HEK293 (cell line): Measurements from ENCODE around the gene HEMK1.

ENCODE experiments used
- CTCF ChIA-PET: fragments of 350-600 bp; formaldehyde crosslinking; extraction: SDS; loops from one replicate; lab custom pipeline; 2021; ENCODE audit warnings: antibody characterized with exemption; lab: Yijun Ruan, JAX
- POLR2A ChIA-PET: fragments of 300-600 bp; formaldehyde crosslinking; extraction: SDS; loops from one replicate; lab custom pipeline; 2020; ENCODE audit warnings: antibody characterized with exemption, inconsistent platforms; lab: Yijun Ruan, JAX
- H3K27ac ChIP-seq: fragments of 200-500 bp; sonication (Bioruptor generic); 2 replicates; pipeline ENCODE4 v1.5.1; 2014; ENCODE audit warnings: low read depth, low read length, control low read depth, inconsistent platforms; ENCODE audit errors: extremely low read depth
- H3K36me3 ChIP-seq, 2 experiments: fragments of 200-500 bp in 1 of 2; sonication (Bioruptor generic) in 1 of 2; 1 replicate in 1 of 2; 2 replicates in 1 of 2; pipeline ENCODE4 v1.5.1; 2014 to 2017; ENCODE audit warnings: inconsistent platforms in 2 of 2, low read length in 2 of 2; ENCODE audit not compliant: control insufficient read depth in 2 of 2, insufficient read depth in 1 of 2
- H3K4me1 ChIP-seq: fragments of 200-500 bp; sonication (Bioruptor generic); 2 replicates; pipeline ENCODE4 v1.5.1; 2014; ENCODE audit warnings: mild to moderate bottlenecking, low read length, inconsistent platforms; ENCODE audit not compliant: control insufficient read depth, insufficient read depth
- H3K4me3 ChIP-seq: 2 replicates; pipeline ENCODE4 v1.5.1; 2011; ENCODE audit warnings: low read depth, mild to moderate bottlenecking, control low read depth, low read length, moderate library complexity
- H3K9me3 ChIP-seq: fragments of 200-500 bp; sonication (Bioruptor generic); 2 replicates; pipeline ENCODE4 v1.5.1; 2014; ENCODE audit warnings: low read depth, low read length, inconsistent platforms; ENCODE audit not compliant: control insufficient read depth, insufficient read depth
- CTCF ChIP-seq: fragments of 450-650 bp; formaldehyde crosslinking; IDR thresholded peaks from 2 replicates; pipeline ENCODE4 v1.5.1; 2016; ENCODE audit warnings: missing biosample characterization, missing genetic modification characterization
- KLF16 ChIP-seq: fragments of 450-650 bp; formaldehyde crosslinking; IDR thresholded peaks from 2 replicates; pipeline ENCODE4 v1.5.1; 2017; ENCODE audit warnings: missing biosample characterization, missing genetic modification characterization
- PRDM10 ChIP-seq: fragments of 450-650 bp; formaldehyde crosslinking; IDR thresholded peaks from 2 replicates; pipeline ENCODE4 v1.5.1; 2016; ENCODE audit warnings: missing biosample characterization, missing genetic modification characterization
- SCRT2 ChIP-seq: fragments of 450-650 bp; formaldehyde crosslinking; IDR thresholded peaks from 2 replicates; pipeline ENCODE4 v1.5.1; 2016; ENCODE audit warnings: missing biosample characterization, missing genetic modification characterization
- SP2 ChIP-seq: fragments of 450-650 bp; formaldehyde crosslinking; IDR thresholded peaks from 2 replicates; pipeline ENCODE4 v1.5.1; 2016; ENCODE audit warnings: missing biosample characterization, missing genetic modification characterization
- SP7 ChIP-seq: fragments of 450-650 bp; formaldehyde crosslinking; IDR thresholded peaks from 2 replicates; pipeline ENCODE4 v1.5.1; 2016; ENCODE audit warnings: missing biosample characterization, missing genetic modification characterization
- ZBTB17 ChIP-seq: fragments of 450-650 bp; formaldehyde crosslinking; IDR thresholded peaks from 2 replicates; pipeline ENCODE4 v1.5.1; 2016; ENCODE audit warnings: missing biosample characterization, missing genetic modification characterization
- ZFP69B ChIP-seq: fragments of 450-650 bp; formaldehyde crosslinking; IDR thresholded peaks from 2 replicates; pipeline ENCODE4 v1.5.1; 2016; ENCODE audit warnings: missing biosample characterization, missing genetic modification characterization
- ZNF132 ChIP-seq: fragments of 450-650 bp; formaldehyde crosslinking; IDR thresholded peaks from 2 replicates; pipeline ENCODE4 v1.5.1; 2017; ENCODE audit warnings: missing biosample characterization, missing genetic modification characterization, borderline replicate concordance
- ZNF37A ChIP-seq: fragments of 450-650 bp; IDR thresholded peaks from 2 replicates; pipeline ENCODE4 v1.5.1; 2018; ENCODE audit warnings: missing biosample characterization, missing genetic modification characterization
- ZNF626 ChIP-seq: fragments of 450-650 bp; sonication (Bioruptor Pico); formaldehyde crosslinking; IDR thresholded peaks from 2 replicates; pipeline ENCODE4 v1.5.1; 2018; ENCODE audit warnings: missing biosample characterization, missing genetic modification characterization, inconsistent platforms
- ZNF785 ChIP-seq: fragments of 450-650 bp; formaldehyde crosslinking; IDR thresholded peaks from 2 replicates; pipeline ENCODE4 v1.5.1; 2016; ENCODE audit warnings: missing biosample characterization, missing genetic modification characterization

The HEMK1 gene

GRCh38 chr3:50617911-50618481 lies 48.7 kb downstream of the HEMK1 start:
- 0 out of 2 replicates have a peak, but pooled peaks cover 2% of the 10 kb centered on the region for H3K4me1 ChIP-seq
- peaks cover 0 to 22% of the 10 kb centered on the region in 2 experiments; a peak in 1 of 3 replicates for H3K36me3 ChIP-seq
- H3K4me3 ChIP-seq, result peak overlapping the region; percentile 78
- CTCF ChIA-PET, result interaction anchor here (1.1 to 3.8 kb wide), 4 partner anchors 9 to 46 kb away, joined by 3 to 61 read pairs (median 6); no protein-coding TSS in a partner anchor
- H3K9me3 ChIP-seq, result no peaks in the 10 kb centered on the region
- TF ChIP-seq KLF16 (tag by site-specific recombination) (no peak), PRDM10 (tag by site-specific recombination) (peak; percentile 90), SCRT2 (tag by site-specific recombination) (peak; percentile 75), SP2 (peak; percentile 31)
- TF ChIP-seq, all 188 proteins: peak for 3
- POLR2A ChIA-PET, result interaction anchor here (2.5 kb wide), 1 partner anchor 767 kb away, joined by 9 read pairs; the partner anchor contains the start of gene MANF
- H3K27ac ChIP-seq, result no peak overlapping the region; the same call in 1 of the 2 replicates

- no peak for TF ChIP-seq ZNF132 (tag by site-specific recombination)
- no peak for TF ChIP-seq CTCF (tag by site-specific recombination)
- no peak for TF ChIP-seq ZNF37A
- no peak for TF ChIP-seq ZNF785 (tag by site-specific recombination)
- TF ChIP-seq ZFP69B, result no peak
- no peak for TF ChIP-seq ZBTB17 (tag by site-specific recombination)
- ChIA-PET POLR2A (no interaction called here), CTCF (interaction anchor here (0.5 to 1.7 kb wide), 2 partner anchors 32 to 34 kb away, joined by 3 to 9 read pairs; no protein-coding TSS in a partner anchor)
- Histone ChIP-seq H3K36me3 (peaks cover 0 to 34% of the 10 kb centered on the region in 2 experiments; a peak in 1 of 3 replicates), H3K4me1 (0 out of 2 replicates have a peak, but pooled peaks cover 2% of the 10 kb centered on the region), H3K4me3 (no peak overlapping the region), H3K9me3 (no peaks in the 10 kb centered on the region), H3K27ac (no peak overlapping the region)
Observed at GRCh38 chr3:50620420-50620819, 51.1 kb downstream of the HEMK1 start.

- ChIA-PET CTCF (interaction anchor here (1.7 kb wide), 1 partner anchor 32 kb away, joined by 9 read pairs; no protein-coding TSS in a partner anchor), POLR2A (no interaction called here)
- Histone ChIP-seq H3K4me3 (no peak overlapping the region), H3K9me3 (no peaks in the 10 kb centered on the region), H3K36me3 (peaks cover 0 to 34% of the 10 kb centered on the region in 2 experiments; a peak in 1 of 3 replicates), H3K4me1 (0 out of 2 replicates have a peak, but pooled peaks cover 2% of the 10 kb centered on the region), H3K27ac (no peak overlapping the region)
- TF ChIP-seq ZNF626 (tag by site-specific recombination) (no peak), SP7 (tag by site-specific recombination) (peak; percentile 46; the same call in 1 of the 2 replicates)
Observed at GRCh38 chr3:50620820-50621219, 51.5 kb downstream of the HEMK1 start.
